ENCODE measurements around the gene BICD1. TPM values are rescaled to one million over a fixed set of nuclear protein-coding genes. Genes with fewer than 3 reads are reported as not detected.

Gene BICD1
- total RNA-seq, 1 experiment from 2014 or later: 45.6 TPM

GRCh38 chr12:32397696-32398095, 291.0 kb downstream of the BICD1 start:
- intact Hi-C loops (cut with micrococcal nuclease; ENCODE audit: unreplicated experiment): no loop called here
- no peak overlapping the region for H3K27ac Mint-ChIP-seq (ENCODE audit: unreplicated experiment)
- H3K4me1 Mint-ChIP-seq (ENCODE audit: low read depth, unreplicated experiment): peaks cover under 1% of the 10 kb centered on the region
- H3K4me3 Mint-ChIP-seq (ENCODE audit: low read depth, unreplicated experiment): no peak overlapping the region
- TF ChIP-seq CTCF (IDR thresholded peaks at IDR 0.05; ENCODE audit: unreplicated experiment): no peak
- BruUV-seq (replicated peaks): no TSS peak
- H3K27me3 Mint-ChIP-seq (ENCODE audit: unreplicated experiment): no peaks in the 10 kb centered on the region
- no peaks in the 10 kb centered on the region for H3K9me3 Mint-ChIP-seq (ENCODE audit: low read depth, unreplicated experiment)
- peaks cover 36% of the 10 kb centered on the region for H3K36me3 Mint-ChIP-seq (ENCODE audit: insufficient read depth, unreplicated experiment)
- CTCF ChIA-PET: interaction anchor here (1.0 kb wide), 1 partner anchor 11 kb away, joined by 3 read pairs; no protein-coding TSS in a partner anchor
- no peak for DNase-seq

GRCh38 chr12:32398181-32398580, 291.5 kb downstream of the BICD1 start:
- H3K27ac Mint-ChIP-seq (ENCODE audit: unreplicated experiment): no peak overlapping the region

DNA sequence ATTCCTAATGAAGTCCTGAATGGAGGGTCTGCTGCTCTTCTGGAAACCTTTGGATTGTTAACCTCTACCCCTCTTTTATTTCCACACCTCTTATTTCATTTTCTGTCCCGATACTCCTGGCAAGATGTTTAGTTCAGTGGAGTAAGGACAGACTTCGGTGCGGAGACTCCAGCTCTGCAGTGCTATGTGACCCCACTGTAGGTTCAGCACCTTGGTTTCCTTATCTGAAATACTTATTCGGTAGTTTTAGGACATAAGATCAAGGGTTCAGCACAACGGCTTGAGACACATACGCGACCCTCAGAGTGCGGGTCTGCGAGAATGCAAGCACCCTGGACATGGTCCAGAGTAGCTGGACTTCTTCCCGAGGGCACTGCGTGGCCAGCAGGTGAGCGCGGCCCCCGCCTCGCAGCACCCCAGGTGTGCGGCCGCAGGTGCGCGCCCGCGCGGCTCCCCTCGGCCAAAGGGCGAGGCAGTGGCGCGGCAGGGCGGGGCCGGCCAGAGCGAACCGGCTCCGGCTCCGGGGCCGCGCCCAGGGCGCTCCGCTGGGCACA, 292.2 kb downstream of the BICD1 start:
- TF ChIP-seq CTCF (IDR thresholded peaks at IDR 0.05; ENCODE audit: unreplicated experiment): no peak
- intact Hi-C loops (cut with micrococcal nuclease; ENCODE audit: unreplicated experiment): no loop called here

More at GRCh38 chr12:32398181-32398580, 291.5 kb downstream of the BICD1 start:
- H3K4me1 Mint-ChIP-seq (ENCODE audit: low read depth, unreplicated experiment): peaks cover 5% of the 10 kb centered on the region
- DNase-seq: no peak
- BruUV-seq (replicated peaks): no TSS peak
- peak overlapping the region; percentile 98 for H3K4me3 Mint-ChIP-seq (ENCODE audit: low read depth, unreplicated experiment)
- CTCF ChIA-PET: interaction anchor here (1.0 kb wide), 1 partner anchor 11 kb away, joined by 3 read pairs; no protein-coding TSS in a partner anchor
- no peaks in the 10 kb centered on the region for H3K9me3 Mint-ChIP-seq (ENCODE audit: low read depth, unreplicated experiment)
- no peak for TF ChIP-seq CTCF (IDR thresholded peaks at IDR 0.05; ENCODE audit: unreplicated experiment)
- peaks cover 36% of the 10 kb centered on the region for H3K36me3 Mint-ChIP-seq (ENCODE audit: insufficient read depth, unreplicated experiment)
- intact Hi-C loops (cut with micrococcal nuclease; ENCODE audit: unreplicated experiment): no loop called here
- no peaks in the 10 kb centered on the region for H3K27me3 Mint-ChIP-seq (ENCODE audit: unreplicated experiment)

GRCh38 chr12:32399370-32400113, 292.9 kb downstream of the BICD1 start, which contains the start of gene FGD4:
FGD4 (plus strand) TSS chr12:32399558.
- Mint-ChIP-seq H3K9me3 (ENCODE audit: low read depth, unreplicated experiment) (no peaks in the 10 kb centered on the region), H3K4me1 (ENCODE audit: low read depth, unreplicated experiment) (peaks cover 7% of the 10 kb centered on the region), H3K4me3 (ENCODE audit: low read depth, unreplicated experiment) (peak within 1 kb of the TSS; percentile 98), H3K27ac (ENCODE audit: unreplicated experiment) (peak within 1 kb of the TSS; percentile 91), H3K27me3 (ENCODE audit: unreplicated experiment) (no peaks in the 10 kb centered on the region), H3K36me3 (ENCODE audit: insufficient read depth, unreplicated experiment) (peaks cover 36% of the 10 kb centered on the region)
- TF ChIP-seq CTCF (IDR thresholded peaks at IDR 0.05; ENCODE audit: unreplicated experiment): peak; percentile 38
- intact Hi-C loops (cut with micrococcal nuclease; ENCODE audit: unreplicated experiment): loop anchor here (2.0 to 5.0 kb wide), 2 partner anchors 47 to 133 kb away; no protein-coding TSS in a partner anchor
- CTCF ChIA-PET: interaction anchor here (0.7 to 1.3 kb wide), 2 partner anchors 134 to 169 kb away, joined by 3 read pairs; no protein-coding TSS in a partner anchor
- peak; percentile 89 for DNase-seq
- no TSS peak for BruUV-seq (replicated peaks)

More for the DNA sequence above, 292.2 kb downstream of the BICD1 start:
- Mint-ChIP-seq H3K27ac (ENCODE audit: unreplicated experiment) (peak overlapping the region; percentile 77), H3K9me3 (ENCODE audit: low read depth, unreplicated experiment) (no peaks in the 10 kb centered on the region), H3K4me3 (ENCODE audit: low read depth, unreplicated experiment) (peak overlapping the region; percentile 98), H3K27me3 (ENCODE audit: unreplicated experiment) (no peaks in the 10 kb centered on the region), H3K36me3 (ENCODE audit: insufficient read depth, unreplicated experiment) (peaks cover 36% of the 10 kb centered on the region), H3K4me1 (ENCODE audit: low read depth, unreplicated experiment) (peaks cover 7% of the 10 kb centered on the region)
- BruUV-seq (replicated peaks): TSS peak; percentile 21
- CTCF ChIA-PET: interaction anchor here (0.6 to 1.3 kb wide), 3 partner anchors 10 to 348 kb away, joined by 3 to 7 read pairs (median 3); no protein-coding TSS in a partner anchor
- no peak for DNase-seq
